ENCODE data around the gene SERPINI1. TPM values are rescaled to one million over a fixed set of nuclear protein-coding genes. Genes with fewer than 3 reads are reported as not detected.

Gene SERPINI1
- total RNA-seq, 1 donor from 2014 or later: 1.9 TPM

- Histone ChIP-seq H3K4me3 (ENCODE audit: low read depth, low read length) (no peak overlapping the region), H3K27me3 (ENCODE audit: control insufficient read depth, insufficient read depth, low read length) (no peaks in the 10 kb centered on the region), H3K36me3 (ENCODE audit: control insufficient read depth, insufficient read depth, low read length) (no peaks in the 10 kb centered on the region)
- no peak for DNase-seq (ENCODE audit: low read depth)
- TF ChIP-seq CTCF (IDR thresholded peaks at IDR 0.05; ENCODE audit: insufficient read depth, low read length, poor library complexity, severe bottlenecking): no peak
Measured at GRCh38 chr3:167729591-167729990, 5.9 kb upstream of the SERPINI1 start.

GRCh38 chr3:167731393-167731792 lies 4.1 kb upstream of the SERPINI1 start:
- Histone ChIP-seq H3K36me3 (ENCODE audit: control insufficient read depth, insufficient read depth, low read length) (no peaks in the 10 kb centered on the region), H3K27me3 (ENCODE audit: control insufficient read depth, insufficient read depth, low read length) (no peaks in the 10 kb centered on the region), H3K4me3 (ENCODE audit: low read depth, low read length) (no peak overlapping the region)
- TF ChIP-seq CTCF (IDR thresholded peaks at IDR 0.05; ENCODE audit: insufficient read depth, low read length, poor library complexity, severe bottlenecking): no peak
- no peak for DNase-seq (ENCODE audit: low read depth)

GRCh38 chr3:167732313-167733065 lies 3.0 kb upstream of the SERPINI1 start:
- Histone ChIP-seq H3K4me3 (ENCODE audit: low read depth, low read length) (no peak overlapping the region), H3K36me3 (ENCODE audit: control insufficient read depth, insufficient read depth, low read length) (no peaks in the 10 kb centered on the region), H3K27me3 (ENCODE audit: control insufficient read depth, insufficient read depth, low read length) (no peaks in the 10 kb centered on the region)
- DNase-seq (ENCODE audit: low read depth): no peak
- TF ChIP-seq CTCF (IDR thresholded peaks at IDR 0.05; ENCODE audit: insufficient read depth, low read length, poor library complexity, severe bottlenecking): no peak

- peak overlapping the region; percentile 61 for H3K4me3 ChIP-seq (ENCODE audit: low read depth, low read length)
- no peak for DNase-seq (ENCODE audit: low read depth)
- H3K27me3 ChIP-seq (ENCODE audit: control insufficient read depth, insufficient read depth, low read length): no peaks in the 10 kb centered on the region
- no peak for TF ChIP-seq CTCF (IDR thresholded peaks at IDR 0.05; ENCODE audit: insufficient read depth, low read length, poor library complexity, severe bottlenecking)
- no peaks in the 10 kb centered on the region for H3K36me3 ChIP-seq (ENCODE audit: control insufficient read depth, insufficient read depth, low read length)
Measured at GRCh38 chr3:167733961-167734497, 1.5 kb upstream of the SERPINI1 start.

- H3K4me3 ChIP-seq (ENCODE audit: low read depth, low read length): peak within 1 kb of the TSS; percentile 61
- no peak for TF ChIP-seq CTCF (IDR thresholded peaks at IDR 0.05; ENCODE audit: insufficient read depth, low read length, poor library complexity, severe bottlenecking)
- peak; percentile 97 for DNase-seq (ENCODE audit: low read depth)
- no peaks in the 10 kb centered on the region for H3K27me3 ChIP-seq (ENCODE audit: control insufficient read depth, insufficient read depth, low read length)
- H3K36me3 ChIP-seq (ENCODE audit: control insufficient read depth, insufficient read depth, low read length): no peaks in the 10 kb centered on the region
Measured at GRCh38 chr3:167734498-167735232, 856 bp upstream of the SERPINI1 start, which contains the start of gene PDCD10. Gene PDCD10 (minus strand): TSS chr3:167734892. CDS start chr3:167720157, 14,735 bp downstream.

All from kidney epithelial cell (primary cell).